Measurements from ENCODE around the gene NKTR. TPM values are rescaled to one million over a fixed set of nuclear protein-coding genes. Genes with fewer than 3 reads are reported as not detected.

NKTR gene
- total and polyA plus RNA-seq, 2 of the 13 experiments (the other 11 are each of a cell fraction or from before 2014, with no cell fraction given), result 41.3 to 59.6 TPM

DNA sequence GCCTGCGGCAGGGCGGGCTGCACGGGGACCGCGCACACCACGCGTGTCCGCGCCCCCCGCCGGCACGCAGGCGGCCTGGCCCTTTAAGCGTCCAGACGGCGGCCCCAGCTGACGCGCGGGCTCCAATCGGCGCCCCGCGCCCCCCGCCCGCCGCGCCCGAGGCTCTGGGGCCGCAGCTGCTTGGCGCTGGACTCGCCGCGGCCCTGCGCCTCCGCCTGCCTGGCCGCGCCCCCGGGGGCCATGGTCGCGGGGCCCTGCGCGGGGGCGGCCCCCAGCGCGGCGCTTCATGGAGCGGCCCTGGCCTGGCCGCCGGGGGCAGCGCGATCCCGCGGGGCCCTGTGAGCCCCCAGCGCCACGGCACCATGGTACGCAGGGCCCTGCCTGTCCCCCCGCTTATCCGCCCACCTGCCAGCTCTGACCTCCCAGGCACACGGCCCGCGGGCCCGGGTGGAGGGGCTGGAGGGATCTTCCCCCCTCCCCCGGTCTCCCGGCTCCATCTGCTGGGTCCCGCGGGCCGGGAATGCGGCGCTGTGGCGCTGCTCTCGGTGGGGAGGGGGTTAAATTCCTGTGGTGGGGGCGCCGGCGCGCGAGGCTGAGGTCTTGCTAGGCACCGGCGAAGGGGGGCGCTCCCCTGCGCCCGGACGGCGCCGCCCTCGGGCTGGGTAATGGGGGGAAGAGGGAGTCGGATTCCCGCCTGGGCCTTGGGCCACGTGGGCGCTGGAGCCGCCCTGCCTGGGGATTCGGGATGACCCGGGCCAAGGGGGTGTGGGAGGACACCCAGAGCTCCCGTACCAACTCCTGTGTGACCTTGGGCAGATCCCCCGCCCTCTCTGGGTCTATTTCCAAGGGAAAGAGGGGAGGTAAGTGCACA lies 54.1 kb downstream of the NKTR start (continued):
- TF ChIP-seq, protein P1, sequence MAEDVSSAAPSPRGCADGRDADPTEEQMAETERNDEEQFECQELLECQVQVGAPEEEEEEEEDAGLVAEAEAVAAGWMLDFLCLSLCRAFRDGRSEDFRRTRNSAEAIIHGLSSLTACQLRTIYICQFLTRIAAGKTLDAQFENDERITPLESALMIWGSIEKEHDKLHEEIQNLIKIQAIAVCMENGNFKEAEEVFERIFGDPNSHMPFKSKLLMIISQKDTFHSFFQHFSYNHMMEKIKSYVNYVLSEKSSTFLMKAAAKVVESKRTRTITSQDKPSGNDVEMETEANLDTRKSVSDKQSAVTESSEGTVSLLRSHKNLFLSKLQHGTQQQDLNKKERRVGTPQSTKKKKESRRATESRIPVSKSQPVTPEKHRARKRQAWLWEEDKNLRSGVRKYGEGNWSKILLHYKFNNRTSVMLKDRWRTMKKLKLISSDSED (CRISPR knock-in tag; IDR thresholded peaks at IDR 0.05), result no peak
- TF ChIP-seq, protein P2, sequence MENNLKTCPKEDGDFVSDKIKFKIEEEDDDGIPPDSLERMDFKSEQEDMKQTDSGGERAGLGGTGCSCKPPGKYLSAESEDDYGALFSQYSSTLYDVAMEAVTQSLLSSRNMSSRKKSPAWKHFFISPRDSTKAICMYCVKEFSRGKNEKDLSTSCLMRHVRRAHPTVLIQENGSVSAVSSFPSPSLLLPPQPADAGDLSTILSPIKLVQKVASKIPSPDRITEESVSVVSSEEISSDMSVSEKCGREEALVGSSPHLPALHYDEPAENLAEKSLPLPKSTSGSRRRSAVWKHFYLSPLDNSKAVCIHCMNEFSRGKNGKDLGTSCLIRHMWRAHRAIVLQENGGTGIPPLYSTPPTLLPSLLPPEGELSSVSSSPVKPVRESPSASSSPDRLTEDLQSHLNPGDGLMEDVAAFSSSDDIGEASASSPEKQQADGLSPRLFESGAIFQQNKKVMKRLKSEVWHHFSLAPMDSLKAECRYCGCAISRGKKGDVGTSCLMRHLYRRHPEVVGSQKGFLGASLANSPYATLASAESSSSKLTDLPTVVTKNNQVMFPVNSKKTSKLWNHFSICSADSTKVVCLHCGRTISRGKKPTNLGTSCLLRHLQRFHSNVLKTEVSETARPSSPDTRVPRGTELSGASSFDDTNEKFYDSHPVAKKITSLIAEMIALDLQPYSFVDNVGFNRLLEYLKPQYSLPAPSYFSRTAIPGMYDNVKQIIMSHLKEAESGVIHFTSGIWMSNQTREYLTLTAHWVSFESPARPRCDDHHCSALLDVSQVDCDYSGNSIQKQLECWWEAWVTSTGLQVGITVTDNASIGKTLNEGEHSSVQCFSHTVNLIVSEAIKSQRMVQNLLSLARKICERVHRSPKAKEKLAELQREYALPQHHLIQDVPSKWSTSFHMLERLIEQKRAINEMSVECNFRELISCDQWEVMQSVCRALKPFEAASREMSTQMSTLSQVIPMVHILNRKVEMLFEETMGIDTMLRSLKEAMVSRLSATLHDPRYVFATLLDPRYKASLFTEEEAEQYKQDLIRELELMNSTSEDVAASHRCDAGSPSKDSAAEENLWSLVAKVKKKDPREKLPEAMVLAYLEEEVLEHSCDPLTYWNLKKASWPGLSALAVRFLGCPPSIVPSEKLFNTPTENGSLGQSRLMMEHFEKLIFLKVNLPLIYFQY (CRISPR knock-in tag; IDR thresholded peaks at IDR 0.05; ENCODE audit: borderline replicate concordance), result no peak; the same call in 1 of the 2 replicates
- TF ChIP-seq NFYC (CRISPR knock-in tag; IDR thresholded peaks at IDR 0.05), result no peak
- no peak for TF ChIP-seq ZNF556 (CRISPR knock-in tag; IDR thresholded peaks at IDR 0.05; ENCODE audit: borderline replicate concordance)
- 0 out of 2 replicates have a peak, but pooled peaks have one; percentile 21 for TF ChIP-seq MTA1 (CRISPR knock-in tag; IDR thresholded peaks at IDR 0.05; ENCODE audit: borderline replicate concordance)
- no peak for TF ChIP-seq ZBTB8A (CRISPR knock-in tag; IDR thresholded peaks at IDR 0.05; ENCODE audit: borderline replicate concordance, low read depth)
- TF ChIP-seq ZNF205 (CRISPR knock-in tag; IDR thresholded peaks at IDR 0.05), result no peak
- TF ChIP-seq FOXK1 (CRISPR knock-in tag; IDR thresholded peaks at IDR 0.05; ENCODE audit: borderline replicate concordance, low read depth), result no peak
- no peak for TF ChIP-seq U2AF2 (IDR thresholded peaks at IDR 0.05; ENCODE audit: low read depth, low read length)
- TF ChIP-seq, protein P3, sequence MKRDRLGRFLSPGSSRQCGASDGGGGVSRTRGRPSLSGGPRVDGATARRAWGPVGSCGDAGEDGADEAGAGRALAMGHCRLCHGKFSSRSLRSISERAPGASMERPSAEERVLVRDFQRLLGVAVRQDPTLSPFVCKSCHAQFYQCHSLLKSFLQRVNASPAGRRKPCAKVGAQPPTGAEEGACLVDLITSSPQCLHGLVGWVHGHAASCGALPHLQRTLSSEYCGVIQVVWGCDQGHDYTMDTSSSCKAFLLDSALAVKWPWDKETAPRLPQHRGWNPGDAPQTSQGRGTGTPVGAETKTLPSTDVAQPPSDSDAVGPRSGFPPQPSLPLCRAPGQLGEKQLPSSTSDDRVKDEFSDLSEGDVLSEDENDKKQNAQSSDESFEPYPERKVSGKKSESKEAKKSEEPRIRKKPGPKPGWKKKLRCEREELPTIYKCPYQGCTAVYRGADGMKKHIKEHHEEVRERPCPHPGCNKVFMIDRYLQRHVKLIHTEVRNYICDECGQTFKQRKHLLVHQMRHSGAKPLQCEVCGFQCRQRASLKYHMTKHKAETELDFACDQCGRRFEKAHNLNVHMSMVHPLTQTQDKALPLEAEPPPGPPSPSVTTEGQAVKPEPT (CRISPR knock-in tag; IDR thresholded peaks at IDR 0.05; ENCODE audit: low read depth), result no peak
- TF ChIP-seq, protein P4, sequence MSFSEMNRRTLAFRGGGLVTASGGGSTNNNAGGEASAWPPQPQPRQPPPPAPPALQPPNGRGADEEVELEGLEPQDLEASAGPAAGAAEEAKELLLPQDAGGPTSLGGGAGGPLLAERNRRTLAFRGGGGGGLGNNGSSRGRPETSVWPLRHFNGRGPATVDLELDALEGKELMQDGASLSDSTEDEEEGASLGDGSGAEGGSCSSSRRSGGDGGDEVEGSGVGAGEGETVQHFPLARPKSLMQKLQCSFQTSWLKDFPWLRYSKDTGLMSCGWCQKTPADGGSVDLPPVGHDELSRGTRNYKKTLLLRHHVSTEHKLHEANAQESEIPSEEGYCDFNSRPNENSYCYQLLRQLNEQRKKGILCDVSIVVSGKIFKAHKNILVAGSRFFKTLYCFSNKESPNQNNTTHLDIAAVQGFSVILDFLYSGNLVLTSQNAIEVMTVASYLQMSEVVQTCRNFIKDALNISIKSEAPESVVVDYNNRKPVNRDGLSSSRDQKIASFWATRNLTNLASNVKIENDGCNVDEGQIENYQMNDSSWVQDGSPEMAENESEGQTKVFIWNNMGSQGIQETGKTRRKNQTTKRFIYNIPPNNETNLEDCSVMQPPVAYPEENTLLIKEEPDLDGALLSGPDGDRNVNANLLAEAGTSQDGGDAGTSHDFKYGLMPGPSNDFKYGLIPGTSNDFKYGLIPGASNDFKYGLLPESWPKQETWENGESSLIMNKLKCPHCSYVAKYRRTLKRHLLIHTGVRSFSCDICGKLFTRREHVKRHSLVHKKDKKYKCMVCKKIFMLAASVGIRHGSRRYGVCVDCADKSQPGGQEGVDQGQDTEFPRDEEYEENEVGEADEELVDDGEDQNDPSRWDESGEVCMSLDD (CRISPR knock-in tag; IDR thresholded peaks at IDR 0.05; ENCODE audit: borderline replicate concordance), result no peak
- TF ChIP-seq, protein P5, sequence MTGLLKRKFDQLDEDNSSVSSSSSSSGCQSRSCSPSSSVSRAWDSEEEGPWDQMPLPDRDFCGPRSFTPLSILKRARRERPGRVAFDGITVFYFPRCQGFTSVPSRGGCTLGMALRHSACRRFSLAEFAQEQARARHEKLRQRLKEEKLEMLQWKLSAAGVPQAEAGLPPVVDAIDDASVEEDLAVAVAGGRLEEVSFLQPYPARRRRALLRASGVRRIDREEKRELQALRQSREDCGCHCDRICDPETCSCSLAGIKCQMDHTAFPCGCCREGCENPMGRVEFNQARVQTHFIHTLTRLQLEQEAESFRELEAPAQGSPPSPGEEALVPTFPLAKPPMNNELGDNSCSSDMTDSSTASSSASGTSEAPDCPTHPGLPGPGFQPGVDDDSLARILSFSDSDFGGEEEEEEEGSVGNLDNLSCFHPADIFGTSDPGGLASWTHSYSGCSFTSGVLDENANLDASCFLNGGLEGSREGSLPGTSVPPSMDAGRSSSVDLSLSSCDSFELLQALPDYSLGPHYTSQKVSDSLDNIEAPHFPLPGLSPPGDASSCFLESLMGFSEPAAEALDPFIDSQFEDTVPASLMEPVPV (CRISPR knock-in tag; IDR thresholded peaks at IDR 0.05), result no peak
- no peak for TF ChIP-seq TCF7L2 (IDR thresholded peaks at IDR 0.05; ENCODE audit: low read depth, low read length)
- no peak for TF ChIP-seq SP2 (CRISPR knock-in tag; IDR thresholded peaks at IDR 0.05)
- TF ChIP-seq ARNTL (CRISPR knock-in tag; IDR thresholded peaks at IDR 0.05), result no peak
- no peak for TF ChIP-seq NR1H2 (CRISPR knock-in tag; IDR thresholded peaks at IDR 0.05; ENCODE audit: borderline replicate concordance, low read depth)
- no peak for TF ChIP-seq ZSCAN9 (CRISPR knock-in tag; IDR thresholded peaks at IDR 0.05; ENCODE audit: borderline replicate concordance)
